ENCODE measurements around the gene PTF1A.

GRCh38 chr10:23147035-23147434, 45.1 kb upstream of the PTF1A start:
- TF ChIP-seq GATA2 (IDR thresholded peaks at IDR 0.05; ENCODE audit: low read depth, low read length), result no peak
- TF ChIP-seq GATA3 (IDR thresholded peaks at IDR 0.05; ENCODE audit: low read depth, low read length), result no peak

All from SH-SY5Y (cell line).